GM21367 (cell line): Measurements from ENCODE around the gene DCST1.

ENCODE experiments used
- ATAC-seq: cut with Tn5 transposase; IDR thresholded peaks from one replicate; pipeline ENCODE4 v1.9.1; 2021; ENCODE audit not compliant: unreplicated experiment

DCST1 gene

GRCh38 chr1:155050560-155051341 is 17.1 kb downstream of the DCST1 start, which contains the start of gene ADAM15:
ADAM15 (plus strand) TSS chr1:155051316; CDS start chr1:155051387, 71 bp downstream.
- ATAC-seq = peak; percentile 49

- no peak for ATAC-seq
Observed at GRCh38 chr1:155051342-155051776, 17.7 kb downstream of the DCST1 start.

GRCh38 chr1:155051777-155052398 is 18.3 kb downstream of the DCST1 start:
- ATAC-seq = no peak

GRCh38 chr1:155052439-155053395 is 19.1 kb downstream of the DCST1 start:
- no peak for ATAC-seq

GRCh38 chr1:155053531-155054105 is 20.0 kb downstream of the DCST1 start:
- ATAC-seq = no peak

GRCh38 chr1:155057104-155057503 is 23.5 kb downstream of the DCST1 start:
- ATAC-seq = no peak

GRCh38 chr1:155057788-155058211 is 24.2 kb downstream of the DCST1 start:
- no peak for ATAC-seq

- no peak for ATAC-seq
Observed at GRCh38 chr1:155060736-155061135, 27.1 kb downstream of the DCST1 start.

GRCh38 chr1:155061381-155062150 is 27.9 kb downstream of the DCST1 start:
- no peak for ATAC-seq

GRCh38 chr1:155062151-155062686 is 28.6 kb downstream of the DCST1 start:
- ATAC-seq = no peak

- ATAC-seq = no peak
Observed at GRCh38 chr1:155062702-155063411, 29.2 kb downstream of the DCST1 start.

- ATAC-seq = peak; percentile 47
Observed at GRCh38 chr1:155063550-155064110, 30.0 kb downstream of the DCST1 start, which contains the start of gene EFNA4. EFNA4 (plus strand) TSS chr1:155063740; CDS start chr1:155063824, 84 bp downstream.

- ATAC-seq = no peak
Observed at GRCh38 chr1:155064111-155064831, 30.6 kb downstream of the DCST1 start.

GRCh38 chr1:155064832-155065429 is 31.3 kb downstream of the DCST1 start:
- no peak for ATAC-seq

- ATAC-seq = no peak
Observed at GRCh38 chr1:155066777-155067176, 33.2 kb downstream of the DCST1 start.

GRCh38 chr1:155068599-155068998 is 35.0 kb downstream of the DCST1 start:
- no peak for ATAC-seq

GRCh38 chr1:155069551-155070157 is 36.0 kb downstream of the DCST1 start:
- ATAC-seq = no peak
